HCT116 (cell line): ENCODE measurements around the gene RASSF5. TPM values are rescaled to one million over a fixed set of nuclear protein-coding genes. Genes with fewer than 3 reads are reported as not detected.

Experiments
- ATAC-seq: fragments of 200-7000 bp; cut with Tn5 transposase; 2 replicates; pipeline ENCODE4 v1.9.1; 2020; ENCODE audit warnings: mild to moderate bottlenecking, moderate library complexity
- BruUV-seq: library from RNA; stranded (reverse); fragments of 400-500 nt; replicated peaks from 2 replicates; lab custom pipeline; 2021; lab: Mats Ljungman, UMichigan
- CTCF ChIA-PET: fragments of 300-600 bp; sonication (Branson Sonifier 250); formaldehyde crosslinking; loops from one replicate; lab custom pipeline; 2021; ENCODE audit warnings: antibody characterized with exemption; lab: Charles Lee
- POLR2A ChIA-PET: fragments of 300-600, 350-600 bp; sonication (Branson Sonifier 250); formaldehyde crosslinking; loops from one replicate; lab custom pipeline; 2021; ENCODE audit warnings: antibody characterized with exemption; lab: Charles Lee
- RAD21 ChIA-PET, 2 experiments: fragments of 300-600 bp; sonication (Branson Sonifier 250); formaldehyde crosslinking; loops; one replicate each; lab custom pipeline; 2023; ENCODE audit warnings: low total read pairs in 2 of 2; ENCODE audit not compliant: uncharacterized antibody in 2 of 2, unreplicated experiment in 2 of 2, low non-redundant PET in 1 of 2; lab: Charles Lee
- DNase-seq: peaks from one replicate; pipeline ENCODE4 v3.0.0-alpha.2; 2010; ENCODE audit warnings: low read depth, low spot score
- H2AFZ ChIP-seq: fragments of 200-600 bp; shearing (Covaris generic), sonication (generic); 2 replicates; pipeline ENCODE4 v1.6.1; 2017; ENCODE audit warnings: low read depth, mixed run types, mixed read lengths, antibody characterized with exemption, low read length; ENCODE audit not compliant: poor library complexity, severe bottlenecking
- H3K27ac ChIP-seq: 2 replicates; pipeline ENCODE4 v1.5.1; 2012; ENCODE audit warnings: low read depth, low read length
- H3K27me3 ChIP-seq: fragments of 200-600 bp; sonication (generic); 2 replicates; pipeline ENCODE4 v1.6.1; 2016; ENCODE audit warnings: mixed run types, low read length, mixed read lengths; ENCODE audit not compliant: insufficient read depth
- H3K36me3 ChIP-seq, 2 experiments: fragments of 200-500 bp in 1 of 2; fragments of 200-600 bp in 1 of 2; sonication (Bioruptor generic) in 1 of 2; sonication (generic) in 1 of 2; 2 replicates each; pipeline versions ENCODE4 v1.5.1 to v1.6.1; 2014 to 2016; ENCODE audit warnings: low read length in 2 of 2, inconsistent platforms in 1 of 2, mixed read lengths in 1 of 2, mixed run types in 1 of 2; ENCODE audit not compliant: insufficient read depth in 2 of 2, control insufficient read depth in 1 of 2
- H3K4me1 ChIP-seq, 2 experiments: fragments of 200-600 bp in 1 of 2; sonication (generic) in 1 of 2; 2 replicates each; pipeline versions ENCODE4 v1.5.1 to v1.6.1; 2012 to 2017; ENCODE audit warnings: low read length in 2 of 2, inconsistent platforms in 1 of 2, mild to moderate bottlenecking in 1 of 2, mixed read lengths in 1 of 2, mixed run types in 1 of 2, moderate library complexity in 1 of 2; ENCODE audit not compliant: insufficient read depth in 2 of 2, control insufficient read depth in 1 of 2
- H3K4me2 ChIP-seq: fragments of 200-600 bp; sonication (generic); 2 replicates; pipeline ENCODE4 v1.6.1; 2017; ENCODE audit warnings: mixed run types, low read length, mixed read lengths
- H3K4me3 ChIP-seq, 2 experiments: fragments of 200-600 bp in 1 of 2; sonication (generic) in 1 of 2; replicated peaks in 1 of 2; 2 replicates each; pipeline ENCODE4 v1.5.1; 2011 to 2016; ENCODE audit warnings: low read length in 2 of 2, control low read depth in 1 of 2, low read depth in 1 of 2, mild to moderate bottlenecking in 1 of 2, mixed read lengths in 1 of 2, mixed run types in 1 of 2
- H3K79me2 ChIP-seq: fragments of 200-600 bp; sonication (generic); 2 replicates; pipeline ENCODE4 v1.6.1; 2017; ENCODE audit warnings: mild to moderate bottlenecking, mixed run types, low read length, moderate library complexity, mixed read lengths; ENCODE audit not compliant: insufficient read depth
- H3K9ac ChIP-seq: fragments of 200-600 bp; sonication (generic); 2 replicates; pipeline ENCODE4 v1.6.1; 2016; ENCODE audit warnings: low read length, mixed read lengths
- H3K9me2 ChIP-seq: fragments of 200-600 bp; sonication (generic), shearing (Covaris generic); 2 replicates; pipeline ENCODE4 v1.6.1; 2017; ENCODE audit warnings: mixed run types, mild to moderate bottlenecking, moderate library complexity; ENCODE audit not compliant: insufficient read depth
- H3K9me3 ChIP-seq, 2 experiments: fragments of 200-500 bp in 1 of 2; fragments of 200-600 bp in 1 of 2; sonication (Bioruptor generic) in 1 of 2; sonication (generic) in 1 of 2; 2 replicates each; pipeline ENCODE4 v1.6.1; 2014 to 2017; ENCODE audit warnings: low read length in 2 of 2, mixed read lengths in 2 of 2, inconsistent platforms in 1 of 2, low read depth in 1 of 2, mild to moderate bottlenecking in 1 of 2, mixed run types in 1 of 2, moderate library complexity in 1 of 2; ENCODE audit not compliant: control insufficient read depth in 1 of 2, insufficient read depth in 1 of 2
- H4K20me1 ChIP-seq: fragments of 200-600 bp; sonication (generic), shearing (Covaris generic); 2 replicates; pipeline ENCODE4 v1.6.1; 2017; ENCODE audit warnings: mixed run types, mild to moderate bottlenecking, moderate library complexity; ENCODE audit not compliant: insufficient read depth
- CBX3 ChIP-seq: IDR thresholded peaks from 2 replicates; pipeline ENCODE4 v1.6.1; 2012; ENCODE audit warnings: low read depth
- EGR1 ChIP-seq: IDR thresholded peaks from 2 replicates; pipeline ENCODE4 v1.6.1; 2012; ENCODE audit warnings: low read depth
- POLR2A ChIP-seq: IDR thresholded peaks from 2 replicates; pipeline ENCODE4 v1.7.0; 2011; ENCODE audit warnings: borderline replicate concordance; ENCODE audit not compliant: insufficient read depth, insufficient read length; ENCODE audit errors: extremely low read depth
- POLR2AphosphoS5 ChIP-seq: IDR thresholded peaks from 2 replicates; pipeline ENCODE4 v1.6.1; 2011; ENCODE audit warnings: mild to moderate bottlenecking, low read depth, low read length, moderate library complexity
- RAD21 ChIP-seq: IDR thresholded peaks from 2 replicates; pipeline ENCODE4 v1.6.1; 2012; ENCODE audit warnings: low read depth, mild to moderate bottlenecking
- SIN3A ChIP-seq: IDR thresholded peaks from 2 replicates; pipeline ENCODE4 v1.6.1; 2012; ENCODE audit warnings: low read depth
- SP1 ChIP-seq: IDR thresholded peaks from 2 replicates; pipeline ENCODE4 v1.6.1; 2012; ENCODE audit warnings: low read depth
- SRF ChIP-seq: IDR thresholded peaks from 2 replicates; pipeline ENCODE4 v1.6.1; 2012; ENCODE audit warnings: low read depth
- TCF7L2 ChIP-seq: IDR thresholded peaks from 2 replicates; pipeline ENCODE4 v1.7.0; 2011; ENCODE audit warnings: borderline replicate concordance, inconsistent platforms; ENCODE audit not compliant: insufficient read depth, insufficient read length; ENCODE audit errors: extremely low read depth
- YY1 ChIP-seq: IDR thresholded peaks from 2 replicates; pipeline ENCODE4 v1.6.1; 2011; ENCODE audit warnings: low read length, low read depth, moderate library complexity, mild to moderate bottlenecking; ENCODE audit not compliant: insufficient replicate concordance; ENCODE audit errors: extremely low read depth
- ZFX ChIP-seq: fragments of 450-650 bp; IDR thresholded peaks from 2 replicates; pipeline ENCODE4 v1.6.1; 2017
- intact Hi-C: fragments of 100-400 bp; cut with micrococcal nuclease; formaldehyde crosslinking; loops from 2 replicates; pipeline ENCODE4 v1.10.0; 2022
- total RNA-seq: library from RNA; stranded (reverse); gene quantifications from one replicate; pipeline ENCODE4 v1.2.1, GENCODE V29; 2021; ENCODE audit not compliant: unreplicated experiment
- TF ChIP-seq, protein P1 (sequence below): IDR thresholded peaks from 2 replicates; pipeline ENCODE4 v1.6.1; 2011; ENCODE audit warnings: mild to moderate bottlenecking, low read length, moderate library complexity; ENCODE audit not compliant: insufficient replicate concordance; ENCODE audit errors: extremely low read depth
- TF ChIP-seq, protein P2 (sequence below): IDR thresholded peaks from 2 replicates; pipeline ENCODE4 v1.6.1; 2012

RASSF5 gene
- total RNA-seq, 1 experiment from 2014 or later, result 5.4 TPM

DNA sequence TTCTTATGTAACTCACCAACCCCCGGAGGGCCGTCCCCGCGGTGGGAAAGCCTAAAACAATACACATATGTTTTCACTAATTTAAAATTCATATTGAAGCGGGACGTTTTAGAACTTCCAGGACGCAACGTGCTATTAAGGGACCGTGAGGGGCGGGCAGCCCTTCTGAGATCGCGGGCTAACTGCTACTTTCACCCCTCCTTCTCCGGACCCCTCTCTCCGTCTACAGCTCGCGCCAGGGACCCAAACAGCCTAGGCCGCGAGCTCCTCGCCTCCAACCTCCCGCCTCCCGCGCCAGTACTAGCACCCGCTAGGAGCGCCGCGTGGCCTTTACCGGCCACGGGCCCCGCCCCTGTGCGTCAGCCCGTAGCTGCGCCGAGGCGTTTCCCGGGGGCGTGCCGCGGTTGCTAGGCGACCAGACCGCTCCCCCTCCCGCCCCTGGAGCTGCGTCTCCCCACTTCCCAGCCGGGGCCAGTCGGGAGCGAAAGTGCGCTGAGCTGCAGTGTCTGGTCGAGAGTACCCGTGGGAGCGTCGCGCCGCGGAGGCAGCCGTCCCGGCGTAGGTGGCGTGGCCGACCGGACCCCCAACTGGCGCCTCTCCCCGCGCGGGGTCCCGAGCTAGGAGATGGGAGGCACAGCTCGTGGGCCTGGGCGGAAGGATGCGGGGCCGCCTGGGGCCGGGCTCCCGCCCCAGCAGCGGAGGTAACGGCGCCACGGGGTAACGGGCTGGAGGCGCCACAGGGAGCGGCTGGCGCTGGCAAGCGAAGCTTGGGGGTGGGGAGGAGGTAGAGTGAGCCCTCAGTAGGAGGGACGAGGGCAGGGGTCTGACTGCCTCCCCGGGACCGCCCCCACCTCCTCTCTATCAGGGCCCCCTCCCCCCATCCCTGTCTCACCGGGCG, 128.0 kb downstream of the RASSF5 start, which contains the start of gene DYRK3:
Gene DYRK3, plus strand, starts transcription at position 457 of the 898 bp plus-strand sequence. Its CDS starts 168 bp downstream, at position 625.
- Histone ChIP-seq H3K4me3 (peak within 1 kb of the TSS; percentile 67 to 78), H3K9ac (peak within 1 kb of the TSS; percentile 61), H3K36me3 (no peaks in the 10 kb centered on the region), H3K79me2 (no peaks in the 10 kb centered on the region), H2AFZ (peak within 1 kb of the TSS; percentile 50), H3K27me3 (no peaks in the 10 kb centered on the region), H3K9me3 (no peaks in the 10 kb centered on the region), H3K27ac (peak within 1 kb of the TSS; percentile 32; the same call in 1 of the 2 replicates), H3K9me2 (no peaks in the 10 kb centered on the region), H3K4me2 (peak within 1 kb of the TSS; percentile 91), H3K4me1 (peaks cover 4 to 26% of the 10 kb centered on the region in 2 experiments; a peak in 3 of 4 replicates), H4K20me1 (no peaks in the 10 kb centered on the region)
- ATAC-seq (peak; percentile 91), DNase-seq (peak; percentile 72)
- RAD21 ChIA-PET, result interaction anchor here (0.9 to 1.3 kb wide), 3 partner anchors 23 to 29 kb away, joined by 3 to 9 read pairs (median 9); partner anchors contain the start of gene EIF2D (in 1 of the 2)
- POLR2A ChIA-PET, result interaction anchor here (0.7 to 2.3 kb wide), 9 partner anchors 8 to 418 kb away, joined by 3 to 13 read pairs (median 4); partner anchors contain the start of genes EIF2D and PFKFB2
- CTCF ChIA-PET, result interaction anchor here (0.6 to 4.0 kb wide), 17 partner anchors 9 to 347 kb away, joined by 3 to 63 read pairs (median 4); partner anchors contain the start of genes EIF2D and IKBKE
- intact Hi-C loops, result loop anchor here (2.0 to 10.0 kb wide), 2 partner anchors 23 to 349 kb away; partner anchors contain the start of gene EIF2D
- peak; percentile 89 for TF ChIP-seq POLR2A
- TF ChIP-seq CBX3, result peak; percentile 95
- no peak for TF ChIP-seq SRF
- TF ChIP-seq RAD21, result no peak
- TF ChIP-seq, protein P1, sequence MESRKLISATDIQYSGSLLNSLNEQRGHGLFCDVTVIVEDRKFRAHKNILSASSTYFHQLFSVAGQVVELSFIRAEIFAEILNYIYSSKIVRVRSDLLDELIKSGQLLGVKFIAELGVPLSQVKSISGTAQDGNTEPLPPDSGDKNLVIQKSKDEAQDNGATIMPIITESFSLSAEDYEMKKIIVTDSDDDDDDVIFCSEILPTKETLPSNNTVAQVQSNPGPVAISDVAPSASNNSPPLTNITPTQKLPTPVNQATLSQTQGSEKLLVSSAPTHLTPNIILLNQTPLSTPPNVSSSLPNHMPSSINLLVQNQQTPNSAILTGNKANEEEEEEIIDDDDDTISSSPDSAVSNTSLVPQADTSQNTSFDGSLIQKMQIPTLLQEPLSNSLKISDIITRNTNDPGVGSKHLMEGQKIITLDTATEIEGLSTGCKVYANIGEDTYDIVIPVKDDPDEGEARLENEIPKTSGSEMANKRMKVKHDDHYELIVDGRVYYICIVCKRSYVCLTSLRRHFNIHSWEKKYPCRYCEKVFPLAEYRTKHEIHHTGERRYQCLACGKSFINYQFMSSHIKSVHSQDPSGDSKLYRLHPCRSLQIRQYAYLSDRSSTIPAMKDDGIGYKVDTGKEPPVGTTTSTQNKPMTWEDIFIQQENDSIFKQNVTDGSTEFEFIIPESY, result peak; percentile 10
- TF ChIP-seq TCF7L2, result no peak
- no peak for TF ChIP-seq YY1
- TF ChIP-seq, protein P2, sequence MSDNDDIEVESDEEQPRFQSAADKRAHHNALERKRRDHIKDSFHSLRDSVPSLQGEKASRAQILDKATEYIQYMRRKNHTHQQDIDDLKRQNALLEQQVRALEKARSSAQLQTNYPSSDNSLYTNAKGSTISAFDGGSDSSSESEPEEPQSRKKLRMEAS, result peak; percentile 99
- peak; percentile 70 for TF ChIP-seq ZFX
- peak; percentile 69 for TF ChIP-seq SP1
- TF ChIP-seq EGR1, result peak; percentile 96
- TF ChIP-seq POLR2AphosphoS5, result peak; percentile 79
- peak; percentile 89 for TF ChIP-seq SIN3A
- BruUV-seq, result no TSS peak
